Measurements from ENCODE around the gene NDUFB10.
"Not testable (repeated sequence)": the region's sequence is repeated elsewhere in the genome, so short reads cannot be mapped to it uniquely, and the experiment has no call there.

The NDUFB10 gene

GRCh38 chr16:1926271-1926670, 33.1 kb upstream of the NDUFB10 start:
- no peak for DNase-seq

GRCh38 chr16:1929105-1929504, 30.2 kb upstream of the NDUFB10 start:
- DNase-seq: no peak

GRCh38 chr16:1929578-1930337, 29.6 kb upstream of the NDUFB10 start:
- DNase-seq: peak; percentile 89

- DNase-seq: no peak
Observed at GRCh38 chr16:1930338-1930720, 29.0 kb upstream of the NDUFB10 start.

- DNase-seq: no peak
Observed at GRCh38 chr16:1932050-1933028, 27.0 kb upstream of the NDUFB10 start.

- no peak for DNase-seq
Observed at GRCh38 chr16:1933097-1933661, 26.2 kb upstream of the NDUFB10 start.

GRCh38 chr16:1936945-1937479, 22.3 kb upstream of the NDUFB10 start:
- DNase-seq: no peak

GRCh38 chr16:1938316-1938715, 21.0 kb upstream of the NDUFB10 start:
- no peak for DNase-seq

- DNase-seq: no peak
Observed at GRCh38 chr16:1938910-1939309, 20.4 kb upstream of the NDUFB10 start.

- DNase-seq: not testable (repeated sequence)
Observed at GRCh38 chr16:1939833-1940232, 19.5 kb upstream of the NDUFB10 start.

GRCh38 chr16:1940273-1941161, 18.8 kb upstream of the NDUFB10 start:
- no peak for DNase-seq

GRCh38 chr16:1941162-1942046, 17.9 kb upstream of the NDUFB10 start:
- no peak for DNase-seq

GRCh38 chr16:1942047-1942809, 17.1 kb upstream of the NDUFB10 start:
- no peak for DNase-seq

GRCh38 chr16:1942810-1943726, 16.3 kb upstream of the NDUFB10 start, which contains the start of gene MSRB1:
Gene MSRB1, minus strand, starts transcription at chr16:1943199. Its CDS starts 43 bp downstream, at chr16:1943156.
- DNase-seq: peak; percentile 98

GRCh38 chr16:1944612-1945199, 14.6 kb upstream of the NDUFB10 start:
- no peak for DNase-seq

GRCh38 chr16:1945559-1946391, 13.6 kb upstream of the NDUFB10 start:
- no peak for DNase-seq
